ENCODE measurements around the gene FAM177A1. TPM values are rescaled to one million over a fixed set of nuclear protein-coding genes. Genes with fewer than 3 reads are reported as not detected.

The FAM177A1 gene
- total RNA-seq, 1 donor from 2014 or later, result 27.4 TPM

GRCh38 chr14:35068238-35069012 is 22.4 kb downstream of the FAM177A1 start:
- TF ChIP-seq, protein P1, sequence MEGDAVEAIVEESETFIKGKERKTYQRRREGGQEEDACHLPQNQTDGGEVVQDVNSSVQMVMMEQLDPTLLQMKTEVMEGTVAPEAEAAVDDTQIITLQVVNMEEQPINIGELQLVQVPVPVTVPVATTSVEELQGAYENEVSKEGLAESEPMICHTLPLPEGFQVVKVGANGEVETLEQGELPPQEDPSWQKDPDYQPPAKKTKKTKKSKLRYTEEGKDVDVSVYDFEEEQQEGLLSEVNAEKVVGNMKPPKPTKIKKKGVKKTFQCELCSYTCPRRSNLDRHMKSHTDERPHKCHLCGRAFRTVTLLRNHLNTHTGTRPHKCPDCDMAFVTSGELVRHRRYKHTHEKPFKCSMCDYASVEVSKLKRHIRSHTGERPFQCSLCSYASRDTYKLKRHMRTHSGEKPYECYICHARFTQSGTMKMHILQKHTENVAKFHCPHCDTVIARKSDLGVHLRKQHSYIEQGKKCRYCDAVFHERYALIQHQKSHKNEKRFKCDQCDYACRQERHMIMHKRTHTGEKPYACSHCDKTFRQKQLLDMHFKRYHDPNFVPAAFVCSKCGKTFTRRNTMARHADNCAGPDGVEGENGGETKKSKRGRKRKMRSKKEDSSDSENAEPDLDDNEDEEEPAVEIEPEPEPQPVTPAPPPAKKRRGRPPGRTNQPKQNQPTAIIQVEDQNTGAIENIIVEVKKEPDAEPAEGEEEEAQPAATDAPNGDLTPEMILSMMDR (conservative IDR thresholded peaks at IDR 0.05), result no peak
- Mint-ChIP-seq H3K4me1 (no peaks in the 10 kb centered on the region), H3K27ac (ENCODE audit: unreplicated experiment) (no peak overlapping the region), H3K9me3 (no peaks in the 10 kb centered on the region), H3K36me3 (ENCODE audit: low read depth) (peaks cover 23% of the 10 kb centered on the region), H3K4me3 (no peak overlapping the region), H3K27me3 (ENCODE audit: low read depth) (no peaks in the 10 kb centered on the region)
- DNase-seq (ENCODE audit: low read depth, low spot score), result no peak

- DNase-seq (ENCODE audit: low read depth, low spot score), result no peak
- H3K4me3 Mint-ChIP-seq, result no peak overlapping the region
- H3K4me1 Mint-ChIP-seq, result no peaks in the 10 kb centered on the region
- no peak overlapping the region for H3K27ac Mint-ChIP-seq (ENCODE audit: unreplicated experiment)
- H3K36me3 Mint-ChIP-seq (ENCODE audit: low read depth), result peaks cover 28% of the 10 kb centered on the region
- TF ChIP-seq, protein P1 (conservative IDR thresholded peaks at IDR 0.05), result no peak
- H3K9me3 Mint-ChIP-seq, result no peaks in the 10 kb centered on the region
- H3K27me3 Mint-ChIP-seq (ENCODE audit: low read depth), result no peaks in the 10 kb centered on the region
These were observed 26.2 kb downstream of the FAM177A1 start for GRCh38 chr14:35072226-35072625.

GRCh38 chr14:35073486-35073885 is 27.4 kb downstream of the FAM177A1 start:
- H3K27me3 Mint-ChIP-seq (ENCODE audit: low read depth), result no peaks in the 10 kb centered on the region
- no peak overlapping the region for H3K4me3 Mint-ChIP-seq
- no peaks in the 10 kb centered on the region for H3K4me1 Mint-ChIP-seq
- no peak overlapping the region for H3K27ac Mint-ChIP-seq (ENCODE audit: unreplicated experiment)
- H3K9me3 Mint-ChIP-seq, result no peaks in the 10 kb centered on the region
- peaks cover 19% of the 10 kb centered on the region for H3K36me3 Mint-ChIP-seq (ENCODE audit: low read depth)
- TF ChIP-seq, protein P1 (conservative IDR thresholded peaks at IDR 0.05), result no peak
- DNase-seq (ENCODE audit: low read depth, low spot score), result no peak

DNA sequence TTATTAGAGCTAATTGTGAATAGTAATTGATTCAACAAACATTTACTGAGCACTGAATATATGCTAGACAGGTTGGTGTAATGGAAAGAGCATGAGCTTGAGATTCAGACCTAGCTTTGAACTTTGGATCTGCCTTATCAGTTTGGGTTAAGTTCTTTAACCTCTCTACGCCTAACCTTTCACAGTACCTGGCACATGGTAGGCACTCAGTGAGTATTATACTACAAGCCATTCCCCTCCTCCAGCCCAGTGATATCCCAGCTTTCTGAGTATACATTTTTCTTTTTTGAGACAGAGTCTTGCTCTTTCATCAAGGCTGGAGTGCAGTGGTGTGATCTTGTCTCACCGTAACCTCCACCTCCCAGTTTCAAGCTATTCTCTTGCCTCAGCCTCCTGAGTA is 32.0 kb downstream of the FAM177A1 start:
- TF ChIP-seq, protein P1 (conservative IDR thresholded peaks at IDR 0.05), result no peak
- Mint-ChIP-seq H3K27ac (ENCODE audit: unreplicated experiment) (no peak overlapping the region), H3K4me3 (no peak overlapping the region), H3K4me1 (no peaks in the 10 kb centered on the region), H3K27me3 (ENCODE audit: low read depth) (no peaks in the 10 kb centered on the region), H3K9me3 (no peaks in the 10 kb centered on the region), H3K36me3 (ENCODE audit: low read depth) (peaks cover 7% of the 10 kb centered on the region)
- DNase-seq (ENCODE audit: low read depth, low spot score), result no peak

- no peak for DNase-seq (ENCODE audit: low read depth, low spot score)
- Mint-ChIP-seq H3K27me3 (ENCODE audit: low read depth) (no peaks in the 10 kb centered on the region), H3K4me3 (no peak overlapping the region), H3K27ac (ENCODE audit: unreplicated experiment) (no peak overlapping the region), H3K9me3 (no peaks in the 10 kb centered on the region), H3K36me3 (ENCODE audit: low read depth) (peaks cover 7% of the 10 kb centered on the region), H3K4me1 (no peaks in the 10 kb centered on the region)
- TF ChIP-seq, protein P1 (conservative IDR thresholded peaks at IDR 0.05), result no peak
These were observed 33.7 kb downstream of the FAM177A1 start for GRCh38 chr14:35079742-35080141.

All from neural crest cell (in vitro differentiated cells).